Measurements from ENCODE around the gene MAP2K5.
"Not testable (repeated sequence)": the region's sequence is repeated elsewhere in the genome, so short reads cannot be mapped to it uniquely, and the experiment has no call there.

Gene MAP2K5

DNA sequence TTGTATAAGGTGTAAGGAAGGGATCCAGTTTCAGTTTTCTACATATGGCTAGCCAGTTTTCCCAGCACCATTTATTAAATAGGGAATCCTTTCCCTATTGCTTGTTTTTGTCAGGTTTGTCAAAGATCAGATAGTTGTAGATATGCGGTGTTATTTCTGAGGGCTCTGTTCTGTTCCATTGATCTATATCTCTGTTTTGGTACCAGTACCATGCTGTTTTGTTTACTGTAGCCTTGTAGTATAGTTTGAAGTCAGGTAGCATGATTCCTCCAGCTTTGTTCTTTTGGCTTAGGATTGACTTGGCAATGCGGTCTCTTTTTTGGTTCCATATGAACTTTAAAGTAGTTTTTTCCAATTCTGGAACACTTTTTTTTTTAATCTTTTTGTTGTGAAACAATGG lies 130.3 kb downstream of the MAP2K5 start:
- DNase-seq (ENCODE audit: low spot score), result not testable (repeated sequence)

DNA sequence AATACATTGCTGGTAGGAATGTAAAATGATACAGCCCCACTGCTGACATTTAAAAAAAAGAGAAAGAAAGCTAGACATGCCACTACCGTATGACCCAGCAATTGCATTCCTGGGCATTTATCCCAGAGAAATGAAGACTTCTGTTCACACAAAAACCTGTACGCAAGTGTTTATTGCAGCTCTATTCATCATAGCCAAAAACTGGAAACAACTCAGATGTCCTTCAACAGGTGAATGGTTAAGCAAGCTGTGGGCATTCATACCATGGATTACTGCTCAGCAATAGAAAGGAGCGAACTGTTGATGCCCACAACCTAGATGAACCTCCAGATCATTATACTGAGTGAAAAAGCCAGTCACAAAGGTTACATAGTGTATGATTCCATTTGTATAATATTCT lies 132.5 kb downstream of the MAP2K5 start:
- DNase-seq (ENCODE audit: low spot score), result no peak

DNA sequence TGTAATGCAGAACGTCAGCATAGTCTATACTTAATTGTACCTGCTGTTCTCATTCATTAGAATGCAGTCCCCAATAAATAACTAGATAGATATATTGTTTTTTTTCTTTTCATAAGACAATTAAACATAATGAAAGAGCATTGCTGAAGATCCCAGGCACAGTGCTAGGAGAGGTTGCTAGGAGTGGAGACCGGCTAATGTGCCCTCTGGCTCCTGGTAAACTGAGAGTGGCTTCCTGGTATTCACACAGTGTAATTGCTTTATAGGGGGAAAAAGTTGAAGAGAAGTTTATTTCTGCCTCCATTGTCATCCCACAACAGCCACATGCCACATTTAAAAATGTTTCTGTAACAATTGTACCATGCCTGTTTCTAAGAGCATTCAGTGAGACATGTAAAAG lies 135.6 kb downstream of the MAP2K5 start:
- DNase-seq (ENCODE audit: low spot score), result no peak

DNA sequence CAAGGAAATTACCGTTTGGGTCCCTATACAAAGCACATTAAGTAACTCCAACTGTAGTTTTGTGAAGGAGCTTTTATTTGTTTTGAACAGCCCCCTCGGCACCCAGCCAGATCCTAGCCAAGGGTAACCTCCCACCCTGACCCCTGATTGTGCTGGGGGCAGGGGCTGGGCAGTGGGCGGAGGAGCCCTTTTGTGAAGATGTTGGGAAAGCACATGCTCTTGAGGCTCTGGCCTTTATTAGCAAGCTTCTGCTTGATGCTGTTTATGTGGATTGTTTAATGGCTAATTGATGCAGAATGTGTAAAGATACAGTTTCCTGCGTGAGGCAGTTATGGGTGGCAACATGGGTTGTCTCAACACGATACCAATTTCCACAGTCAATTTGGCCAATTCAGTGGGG lies 136.5 kb downstream of the MAP2K5 start:
- no peak for DNase-seq (ENCODE audit: low spot score)

DNA sequence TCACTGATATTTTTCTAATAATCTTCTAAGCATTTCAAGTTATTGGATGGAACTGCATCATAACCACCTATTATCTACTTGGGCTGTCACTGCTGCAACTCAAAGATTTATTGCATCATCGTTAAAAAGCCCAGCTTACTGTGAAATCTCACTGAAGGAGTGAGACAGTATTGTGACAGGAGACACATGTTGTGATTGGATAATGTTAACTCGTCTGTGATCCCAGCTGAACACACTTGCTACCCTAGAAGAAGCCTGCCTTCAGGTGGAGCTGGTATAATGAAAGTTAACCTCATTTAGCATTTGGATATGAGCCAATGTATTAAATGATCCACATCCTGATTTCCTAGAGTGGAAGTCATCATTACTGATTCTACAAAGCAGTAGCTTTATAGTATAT lies 138.1 kb downstream of the MAP2K5 start:
- DNase-seq (ENCODE audit: low spot score), result no peak

DNA sequence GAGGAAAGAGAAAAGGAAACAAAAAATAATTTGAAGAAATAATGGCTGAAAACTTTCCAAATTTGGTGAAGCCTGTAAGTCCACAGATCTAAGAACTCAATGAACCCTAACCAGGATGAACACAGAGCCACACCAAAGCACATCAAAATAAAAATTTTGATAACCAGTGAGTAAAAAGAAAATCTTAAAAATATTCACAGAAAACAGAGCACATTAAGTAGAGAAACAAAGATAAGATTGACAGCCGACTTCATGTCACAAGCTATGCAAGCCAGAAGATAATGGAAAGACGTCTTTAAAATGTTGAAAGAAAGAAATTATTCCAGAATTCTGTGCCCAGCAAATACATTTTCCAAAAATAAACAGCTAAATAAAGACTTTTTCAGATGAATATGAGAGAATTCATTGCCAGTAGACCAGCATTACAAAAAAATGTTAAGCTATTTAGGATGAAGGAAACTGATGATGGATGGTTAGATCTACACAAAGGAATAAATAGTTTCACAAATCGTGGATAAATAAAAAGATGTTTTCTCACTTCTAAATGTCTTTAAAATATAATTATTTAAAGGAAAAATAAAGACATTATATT lies 142.6 kb downstream of the MAP2K5 start:
- no peak for DNase-seq (ENCODE audit: low spot score)

DNA sequence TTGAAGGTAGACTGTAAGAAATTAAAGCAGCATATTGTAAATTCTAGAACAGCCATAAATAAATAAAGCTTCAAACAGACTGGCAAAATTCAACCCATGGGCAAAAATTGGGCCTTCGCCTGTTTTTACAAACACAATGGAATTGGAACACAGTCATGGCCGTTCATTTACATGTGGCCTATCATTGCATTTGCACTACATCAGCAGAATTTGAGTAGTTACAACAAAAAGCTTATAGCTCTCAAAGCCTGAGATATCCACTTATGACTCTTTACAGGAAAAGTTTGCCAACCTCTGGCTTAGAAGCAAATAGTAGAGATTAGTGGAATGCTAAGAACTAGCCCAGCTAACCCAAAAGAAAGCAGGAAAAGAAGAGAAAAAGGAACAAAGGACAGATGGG lies 143.2 kb downstream of the MAP2K5 start:
- no peak for DNase-seq (ENCODE audit: low spot score)

DNA sequence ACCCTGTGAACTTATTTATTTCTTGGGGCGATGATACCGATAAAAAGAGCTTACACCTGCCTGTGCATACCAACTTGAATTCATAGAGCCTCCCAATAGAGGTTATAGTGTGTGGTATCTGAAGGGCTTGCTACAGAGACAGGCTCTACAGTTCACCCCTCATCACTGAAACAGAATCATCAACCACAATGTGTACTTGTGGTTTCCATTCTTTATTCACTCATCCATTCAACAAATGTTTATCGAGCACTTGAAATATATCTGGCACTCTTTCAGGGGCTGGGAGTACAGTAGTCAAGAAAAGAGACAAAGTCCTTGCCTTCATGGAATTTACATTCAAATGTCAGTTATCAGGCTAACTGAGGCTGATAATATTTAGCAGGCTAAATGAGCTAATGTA lies 148.4 kb downstream of the MAP2K5 start:
- DNase-seq (ENCODE audit: low spot score), result no peak

DNA sequence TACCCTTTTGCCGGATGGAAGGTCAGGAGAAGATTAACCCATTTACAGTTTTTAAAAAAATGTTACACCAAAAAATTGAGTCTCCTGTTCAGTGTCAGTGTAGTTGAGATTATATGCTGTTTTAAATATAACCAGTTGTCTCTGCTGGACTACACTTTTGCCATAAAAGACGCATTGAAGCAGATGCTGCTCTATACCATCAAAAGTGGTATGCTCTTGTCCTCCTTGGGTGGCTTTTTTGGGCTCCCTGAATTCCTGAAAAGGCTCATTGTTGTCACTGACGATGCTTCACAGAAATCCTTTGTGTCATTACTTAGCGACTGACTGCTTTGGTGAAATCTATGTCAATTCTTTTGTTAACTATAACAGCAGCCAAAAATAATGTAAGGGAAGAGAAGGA lies 148.9 kb downstream of the MAP2K5 start:
- DNase-seq (ENCODE audit: low spot score), result no peak

DNA sequence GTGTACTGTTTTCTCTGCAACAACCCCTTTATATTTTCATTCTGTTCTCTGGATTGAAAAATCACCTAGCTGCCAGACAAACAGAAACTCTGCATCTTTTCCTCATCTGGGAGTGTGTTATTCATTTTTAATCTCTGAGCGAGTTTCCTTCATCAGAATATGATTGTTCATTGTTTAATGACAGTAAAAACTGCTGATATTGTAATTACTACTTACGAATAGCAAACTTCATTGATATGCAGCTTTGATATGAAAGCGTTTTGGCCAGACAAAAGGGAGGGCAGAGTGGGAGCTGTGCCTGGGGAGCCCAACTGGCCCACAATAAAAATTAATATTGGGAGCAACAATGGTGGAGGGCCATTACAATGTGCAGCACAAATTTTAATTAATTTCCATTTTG lies 150.1 kb downstream of the MAP2K5 start:
- DNase-seq (ENCODE audit: low spot score), result no peak

DNA sequence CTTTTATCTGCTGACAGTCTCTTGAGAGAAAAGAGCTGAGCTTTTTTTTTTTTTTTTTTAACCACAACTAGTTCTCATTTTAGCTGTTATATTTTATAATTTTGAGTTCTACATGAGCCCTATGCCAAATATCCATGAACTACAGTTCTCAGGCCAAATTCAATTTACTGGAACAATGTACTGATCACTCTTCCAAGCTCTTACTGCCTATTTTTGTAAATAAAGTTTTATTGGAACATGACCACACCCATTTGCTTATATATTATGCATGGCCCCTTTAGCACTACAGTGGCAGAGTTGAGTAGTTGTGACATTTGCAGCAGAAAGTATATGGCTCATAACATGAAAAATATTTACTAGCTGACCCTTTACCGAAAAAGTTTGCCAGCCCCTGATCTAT lies 153.6 kb downstream of the MAP2K5 start:
- DNase-seq (ENCODE audit: low spot score), result no peak

DNA sequence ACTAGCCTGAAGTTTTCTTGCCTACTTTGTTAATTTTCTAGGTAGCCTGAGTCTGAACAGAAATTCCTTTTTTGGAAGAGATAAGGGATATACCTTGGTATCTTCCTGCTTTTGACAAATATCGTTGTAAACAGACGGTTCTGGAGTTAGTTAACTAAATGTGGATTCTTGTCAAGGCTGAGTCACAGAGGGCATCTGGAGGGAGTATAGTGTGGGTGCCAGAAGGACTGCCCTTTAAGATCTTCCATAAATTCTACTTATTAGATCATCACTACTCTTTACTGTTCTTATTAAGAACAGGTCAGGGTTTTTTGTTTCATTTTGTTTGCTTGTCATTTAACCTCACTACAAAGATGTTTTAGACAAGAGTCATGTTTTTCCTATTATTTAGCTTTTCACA lies 157.5 kb downstream of the MAP2K5 start:
- DNase-seq (ENCODE audit: low spot score), result no peak

DNA sequence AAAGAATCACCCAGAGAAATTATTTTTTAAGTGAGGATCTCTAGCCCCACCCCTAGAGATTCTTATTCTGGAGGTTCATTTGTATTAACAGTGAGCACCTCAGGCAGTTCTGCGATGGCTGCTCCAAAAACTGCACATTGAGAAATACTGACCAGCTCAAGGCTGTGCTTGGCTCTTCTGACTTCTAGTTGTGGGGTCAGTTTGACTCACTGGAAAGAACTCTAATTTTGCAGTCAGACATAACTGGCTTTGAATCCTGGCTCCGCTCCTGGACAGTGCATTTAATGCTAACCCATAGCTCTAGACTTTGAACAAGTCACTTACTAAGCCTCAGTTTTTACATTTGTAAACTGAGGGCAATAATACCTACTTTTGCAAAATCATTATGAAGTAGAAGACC lies 159.2 kb downstream of the MAP2K5 start:
- no peak for DNase-seq (ENCODE audit: low spot score)

DNA sequence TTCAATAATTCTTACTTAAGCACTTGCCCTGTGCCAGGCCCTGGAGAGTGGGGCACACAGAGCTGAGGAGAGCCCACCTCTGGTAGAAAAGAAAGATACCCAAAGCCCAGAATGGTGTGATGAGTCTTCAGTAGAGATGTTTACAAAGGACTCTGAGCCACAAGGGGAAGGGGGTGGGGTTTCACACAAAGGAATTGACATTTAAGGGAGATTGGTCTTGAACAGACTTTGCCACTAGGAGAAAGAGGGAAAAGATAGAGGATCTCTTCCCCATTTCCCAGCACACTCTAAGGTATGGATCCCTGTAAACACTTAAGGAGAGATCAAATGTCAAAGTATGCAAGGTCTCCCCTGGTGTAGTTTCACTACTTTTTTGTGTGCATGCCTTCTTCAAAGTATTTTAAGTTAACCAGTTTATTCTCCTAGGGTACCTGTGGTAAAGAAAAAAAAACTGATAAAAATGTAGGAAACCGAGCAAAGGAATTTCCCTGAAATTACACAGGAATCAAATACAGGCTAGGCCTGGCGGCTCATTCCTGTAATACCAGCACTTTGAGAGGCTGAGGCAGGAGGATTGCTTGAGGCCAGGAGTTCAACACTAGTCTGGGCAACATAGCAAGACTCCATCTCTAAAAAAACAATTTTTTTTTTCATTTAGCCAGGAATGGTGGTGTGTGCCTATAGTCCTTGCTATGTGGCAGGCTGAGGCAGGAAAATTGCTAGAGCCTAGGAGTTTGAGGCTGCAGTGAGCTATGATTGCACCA lies 165.2 kb downstream of the MAP2K5 start:
- no peak for DNase-seq (ENCODE audit: low spot score)

DNA sequence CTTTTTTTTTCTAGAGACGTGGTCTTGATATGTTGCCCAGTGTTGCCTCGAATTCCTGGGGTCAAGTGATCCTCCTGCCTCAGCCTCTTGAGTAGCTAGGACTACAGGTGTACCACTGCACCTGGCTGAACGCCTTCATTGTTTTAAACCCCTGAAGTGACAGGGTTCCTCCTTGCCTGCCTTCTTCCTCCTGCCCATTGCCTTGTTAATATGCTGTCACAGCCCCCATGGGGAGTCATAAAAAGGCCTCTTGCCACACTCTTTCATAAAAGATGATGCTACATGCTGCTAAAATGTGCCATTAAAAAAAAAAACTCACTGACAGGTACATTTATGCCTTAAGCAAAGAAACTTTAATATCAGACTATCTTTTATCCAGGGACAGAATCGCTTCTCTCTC lies 166.0 kb downstream of the MAP2K5 start:
- no peak for DNase-seq (ENCODE audit: low spot score)

DNA sequence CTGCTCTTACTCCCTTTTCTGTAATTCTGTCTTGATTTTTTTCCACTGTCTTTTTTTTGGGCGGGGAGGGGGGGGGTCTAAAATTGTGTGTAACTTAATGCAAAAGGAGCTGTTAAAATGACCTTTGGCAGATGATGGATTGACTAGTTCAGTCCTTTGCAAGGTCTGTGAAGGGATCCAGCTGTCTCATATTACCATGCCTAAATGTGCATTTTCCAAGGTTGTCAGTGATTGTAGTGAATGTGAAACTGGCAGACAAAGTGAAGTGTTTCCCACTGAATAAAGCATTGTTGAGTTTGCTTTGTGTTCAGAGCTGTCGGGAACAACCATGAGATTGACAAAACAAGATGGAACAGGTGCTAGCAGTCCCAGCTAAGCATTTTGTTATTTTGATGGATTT lies 172.7 kb downstream of the MAP2K5 start:
- no peak for DNase-seq (ENCODE audit: low spot score)

DNA sequence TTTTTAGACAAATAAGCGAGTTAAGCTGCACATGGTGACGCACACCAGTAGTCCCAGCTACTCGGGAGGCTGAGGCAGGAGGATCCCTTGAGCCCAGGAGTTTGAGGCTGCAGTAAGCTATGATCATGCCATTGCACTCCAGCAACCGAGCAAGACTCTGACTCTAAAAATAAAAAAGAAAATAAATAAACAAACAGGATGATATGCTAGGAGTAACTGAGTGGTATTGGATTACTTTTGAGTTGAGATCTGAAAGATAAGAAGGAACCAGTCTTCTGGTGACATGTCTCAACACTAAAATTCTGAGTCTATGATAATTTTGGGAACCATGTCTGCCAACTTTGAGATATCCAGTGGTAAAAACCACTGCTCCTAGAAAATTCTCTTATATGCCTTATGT lies 173.7 kb downstream of the MAP2K5 start:
- no peak for DNase-seq (ENCODE audit: low spot score)

DNA sequence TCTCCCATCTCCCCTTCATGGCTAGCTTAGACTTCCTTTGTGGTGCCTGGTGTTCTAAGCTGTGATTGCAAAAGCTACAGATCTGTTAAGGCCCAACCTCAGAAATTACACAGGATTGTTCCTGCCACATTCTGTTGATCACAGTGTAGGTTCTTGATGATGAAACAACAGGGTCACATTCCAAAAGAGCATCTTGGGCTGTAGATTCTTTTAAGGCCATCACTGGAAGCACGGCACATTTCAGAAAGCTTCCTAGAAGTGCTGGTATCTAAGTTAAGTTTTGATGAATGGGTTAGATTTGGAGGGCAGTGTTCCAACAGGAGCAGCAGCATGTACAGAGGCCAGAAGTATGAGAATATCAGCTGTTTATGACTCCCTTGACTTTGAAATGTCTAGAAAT lies 175.3 kb downstream of the MAP2K5 start:
- DNase-seq (ENCODE audit: low spot score), result no peak

DNA sequence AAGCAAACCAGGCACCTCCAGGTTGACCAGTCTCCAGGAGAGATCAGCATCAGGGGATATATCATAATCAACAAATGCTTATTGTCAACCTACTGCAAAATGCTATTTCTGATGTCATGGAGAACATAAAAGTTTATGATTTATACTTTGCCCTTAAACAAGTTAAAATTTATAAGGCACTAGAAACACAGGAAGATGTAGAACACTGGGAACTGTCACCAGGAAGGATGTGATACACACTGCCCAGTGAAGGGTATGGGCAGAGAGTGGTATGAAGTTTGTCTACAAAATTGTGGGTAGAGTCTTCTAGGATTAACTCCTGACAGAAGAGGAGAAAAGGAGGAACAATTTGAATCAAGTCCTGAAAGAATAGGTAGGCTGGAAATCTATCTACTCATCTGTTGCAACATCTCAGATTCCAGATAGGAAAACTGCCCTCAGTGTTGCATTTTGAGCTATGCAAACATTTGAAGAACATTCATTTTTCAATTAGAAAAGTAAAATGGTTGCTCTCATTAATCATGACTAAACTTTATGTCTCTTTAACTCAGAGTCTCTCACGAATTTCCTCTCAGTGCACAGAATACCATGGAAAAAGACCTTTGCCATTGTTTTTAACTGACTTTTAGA lies 176.9 kb downstream of the MAP2K5 start:
- no peak for DNase-seq (ENCODE audit: low spot score)

DNA sequence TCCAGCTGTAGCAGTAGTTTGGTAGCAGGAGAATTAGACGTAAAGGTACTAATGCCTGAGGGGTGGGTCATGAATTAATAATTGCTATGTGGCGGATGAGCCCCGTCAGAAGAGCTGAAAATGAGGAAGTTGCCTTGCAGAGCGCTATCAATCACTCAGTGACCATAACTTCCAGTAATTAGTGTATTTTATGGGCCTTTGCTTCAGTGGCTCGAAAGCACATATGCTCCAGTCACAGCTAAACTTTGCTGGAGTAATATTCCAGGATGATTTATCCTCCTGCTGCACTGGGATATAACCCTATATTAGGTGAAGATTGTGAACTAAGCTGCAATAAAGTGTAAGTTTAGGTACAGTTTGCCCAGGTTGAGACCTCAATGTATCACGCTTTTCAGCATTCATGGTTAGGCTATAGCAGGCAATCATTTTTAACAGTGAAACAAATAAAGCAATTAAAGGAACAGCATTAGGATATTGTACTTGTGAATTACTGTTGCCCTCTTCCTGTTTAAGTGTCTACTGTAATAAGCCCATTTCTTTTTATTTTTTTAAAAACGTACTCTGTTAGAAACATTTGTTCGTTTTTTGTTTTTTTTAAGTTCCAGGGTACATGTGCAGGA lies 178.2 kb downstream of the MAP2K5 start:
- no peak for DNase-seq (ENCODE audit: low spot score)

DNA sequence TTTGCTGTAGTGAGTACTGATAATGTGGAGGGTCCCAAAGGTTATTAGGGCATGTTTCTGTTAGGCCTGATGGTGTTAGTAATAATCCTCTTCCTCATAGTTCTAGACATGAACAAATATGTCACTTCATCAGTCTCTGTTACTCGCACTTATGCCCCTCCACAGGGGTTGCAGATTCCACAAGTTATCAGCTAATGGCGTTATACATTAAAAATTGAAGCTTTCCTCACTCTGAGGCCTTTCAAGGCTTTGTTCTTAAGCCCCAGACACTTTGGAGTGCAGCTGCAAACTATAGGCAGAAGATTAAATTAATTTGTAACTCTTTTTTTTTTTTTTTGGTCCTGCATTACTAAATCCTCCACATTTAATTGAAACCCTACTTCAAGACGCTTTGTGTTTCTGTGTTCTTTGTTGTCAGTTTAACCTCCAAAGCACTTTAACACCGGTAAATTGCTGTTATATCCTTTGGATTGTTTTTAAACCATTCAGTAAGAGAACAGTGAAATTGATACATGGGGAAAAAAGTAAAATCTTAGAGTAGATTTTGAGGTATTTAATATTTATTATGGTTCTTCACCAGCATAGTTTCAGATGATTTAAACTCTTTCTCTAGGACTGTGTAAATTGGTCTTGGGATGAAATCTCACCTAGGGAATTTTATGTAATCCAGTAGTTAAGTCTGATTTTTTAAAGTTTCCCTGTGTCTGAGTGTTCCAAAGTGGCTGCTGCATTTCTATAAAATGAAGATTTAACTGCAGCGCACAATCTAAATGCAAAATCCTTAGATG lies 179.7 kb downstream of the MAP2K5 start:
- DNase-seq (ENCODE audit: low spot score), result no peak

DNA sequence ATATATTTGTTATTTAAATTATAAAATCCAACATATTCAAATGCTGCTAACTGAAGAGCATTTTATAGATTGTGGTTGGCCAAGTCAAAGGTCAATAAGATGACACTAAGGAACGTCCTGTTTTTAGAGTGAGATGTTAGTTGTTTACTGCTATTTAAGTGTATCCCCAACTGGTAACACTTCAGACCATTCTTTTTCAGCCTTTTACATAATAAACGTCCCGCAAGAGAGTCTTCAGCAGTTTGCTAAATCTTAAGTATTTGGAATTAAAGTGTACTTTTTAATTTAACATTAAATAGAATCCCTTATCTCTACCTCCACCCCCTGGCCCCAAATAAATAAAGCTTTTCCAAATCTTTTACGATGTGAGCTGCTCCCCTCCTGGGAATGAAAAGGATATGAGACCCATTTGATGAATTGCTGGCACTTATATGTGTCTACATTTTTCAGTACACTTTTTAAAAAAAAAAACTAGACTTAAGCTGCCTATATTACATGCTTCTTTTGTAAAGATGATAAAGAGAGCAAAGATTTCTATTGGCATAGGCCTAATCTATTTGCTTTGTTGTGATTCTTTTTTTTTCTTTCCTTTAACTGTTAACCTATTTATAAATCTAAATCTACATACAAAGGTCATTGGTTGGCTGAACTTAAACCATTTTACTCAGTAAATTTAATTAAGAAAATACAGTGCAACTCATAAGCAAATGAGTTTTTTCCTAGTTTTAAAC lies 181.0 kb downstream of the MAP2K5 start:
- DNase-seq (ENCODE audit: low spot score), result no peak
